Measurements from ENCODE around the gene AFF3. TPM values are rescaled to one million over a fixed set of nuclear protein-coding genes. Genes with fewer than 3 reads are reported as not detected.

AFF3 gene
- total RNA-seq, 1 donor from 2014 or later: 12.2 TPM

GRCh38 chr2:99878581-99879350 lies 263.6 kb downstream of the AFF3 start:
- no peak for DNase-seq (ENCODE audit: low spot score)
- no peaks in the 10 kb centered on the region for H3K36me3 Mint-ChIP-seq (ENCODE audit: low read depth, unreplicated experiment)
- H3K27me3 Mint-ChIP-seq (ENCODE audit: unreplicated experiment): peaks cover 1% of the 10 kb centered on the region
- H3K4me3 Mint-ChIP-seq (ENCODE audit: unreplicated experiment): no peak overlapping the region
- H3K4me1 Mint-ChIP-seq (ENCODE audit: unreplicated experiment): no peaks in the 10 kb centered on the region
- H3K27ac Mint-ChIP-seq (ENCODE audit: unreplicated experiment): no peak overlapping the region
- no peaks in the 10 kb centered on the region for H3K9me3 Mint-ChIP-seq (ENCODE audit: unreplicated experiment)
- no peak for TF ChIP-seq CTCF (IDR thresholded peaks at IDR 0.05; ENCODE audit: unreplicated experiment)

- no peaks in the 10 kb centered on the region for H3K9me3 Mint-ChIP-seq (ENCODE audit: unreplicated experiment)
- H3K27ac Mint-ChIP-seq (ENCODE audit: unreplicated experiment): no peak overlapping the region
- H3K36me3 Mint-ChIP-seq (ENCODE audit: low read depth, unreplicated experiment): no peaks in the 10 kb centered on the region
- H3K4me3 Mint-ChIP-seq (ENCODE audit: unreplicated experiment): no peak overlapping the region
- no peaks in the 10 kb centered on the region for H3K4me1 Mint-ChIP-seq (ENCODE audit: unreplicated experiment)
- no peak for TF ChIP-seq CTCF (IDR thresholded peaks at IDR 0.05; ENCODE audit: unreplicated experiment)
- no peak for DNase-seq (ENCODE audit: low spot score)
- H3K27me3 Mint-ChIP-seq (ENCODE audit: unreplicated experiment): peaks cover 1% of the 10 kb centered on the region
Observed at GRCh38 chr2:99877963-99878362, 264.4 kb downstream of the AFF3 start.

- no peaks in the 10 kb centered on the region for H3K4me1 Mint-ChIP-seq (ENCODE audit: unreplicated experiment)
Observed at GRCh38 chr2:99876956-99877355, 265.4 kb downstream of the AFF3 start.

GRCh38 chr2:99875627-99876201 lies 266.7 kb downstream of the AFF3 start:
- no peaks in the 10 kb centered on the region for H3K9me3 Mint-ChIP-seq (ENCODE audit: unreplicated experiment)
- no peak overlapping the region for H3K4me3 Mint-ChIP-seq (ENCODE audit: unreplicated experiment)
- peaks cover 1% of the 10 kb centered on the region for H3K27me3 Mint-ChIP-seq (ENCODE audit: unreplicated experiment)
- no peak for DNase-seq (ENCODE audit: low spot score)
- no peaks in the 10 kb centered on the region for H3K4me1 Mint-ChIP-seq (ENCODE audit: unreplicated experiment)
- no peaks in the 10 kb centered on the region for H3K36me3 Mint-ChIP-seq (ENCODE audit: low read depth, unreplicated experiment)
- H3K27ac Mint-ChIP-seq (ENCODE audit: unreplicated experiment): no peak overlapping the region
- no peak for TF ChIP-seq CTCF (IDR thresholded peaks at IDR 0.05; ENCODE audit: unreplicated experiment)

More at GRCh38 chr2:99876956-99877355, 265.4 kb downstream of the AFF3 start:
- TF ChIP-seq CTCF (IDR thresholded peaks at IDR 0.05; ENCODE audit: unreplicated experiment): no peak
- no peak for DNase-seq (ENCODE audit: low spot score)
- Mint-ChIP-seq H3K36me3 (ENCODE audit: low read depth, unreplicated experiment) (no peaks in the 10 kb centered on the region), H3K27ac (ENCODE audit: unreplicated experiment) (no peak overlapping the region), H3K9me3 (ENCODE audit: unreplicated experiment) (no peaks in the 10 kb centered on the region), H3K4me3 (ENCODE audit: unreplicated experiment) (no peak overlapping the region), H3K27me3 (ENCODE audit: unreplicated experiment) (peaks cover 1% of the 10 kb centered on the region)

GRCh38 chr2:99868260-99868659 lies 274.1 kb downstream of the AFF3 start:
- no peaks in the 10 kb centered on the region for H3K9me3 Mint-ChIP-seq (ENCODE audit: unreplicated experiment)
- TF ChIP-seq CTCF (IDR thresholded peaks at IDR 0.05; ENCODE audit: unreplicated experiment): no peak
- H3K27ac Mint-ChIP-seq (ENCODE audit: unreplicated experiment): no peak overlapping the region
- no peaks in the 10 kb centered on the region for H3K36me3 Mint-ChIP-seq (ENCODE audit: low read depth, unreplicated experiment)
- no peaks in the 10 kb centered on the region for H3K27me3 Mint-ChIP-seq (ENCODE audit: unreplicated experiment)
- H3K4me1 Mint-ChIP-seq (ENCODE audit: unreplicated experiment): peaks cover 4% of the 10 kb centered on the region
- no peak overlapping the region for H3K4me3 Mint-ChIP-seq (ENCODE audit: unreplicated experiment)
- no peak for DNase-seq (ENCODE audit: low spot score)
